HCEC 1CT (cell line): ENCODE measurements around the gene GNG4.
A peak's percentile ranks its signal among the peaks of the same experiment; 100 is the strongest.
"Not testable (repeated sequence)": the region's sequence is repeated elsewhere in the genome, so short reads cannot be mapped to it uniquely, and the experiment has no call there.

Experiments used
- DNase-seq: peaks from one replicate; pipeline ENCODE4 v3.0.0-alpha.2; 2017

Gene GNG4

DNA sequence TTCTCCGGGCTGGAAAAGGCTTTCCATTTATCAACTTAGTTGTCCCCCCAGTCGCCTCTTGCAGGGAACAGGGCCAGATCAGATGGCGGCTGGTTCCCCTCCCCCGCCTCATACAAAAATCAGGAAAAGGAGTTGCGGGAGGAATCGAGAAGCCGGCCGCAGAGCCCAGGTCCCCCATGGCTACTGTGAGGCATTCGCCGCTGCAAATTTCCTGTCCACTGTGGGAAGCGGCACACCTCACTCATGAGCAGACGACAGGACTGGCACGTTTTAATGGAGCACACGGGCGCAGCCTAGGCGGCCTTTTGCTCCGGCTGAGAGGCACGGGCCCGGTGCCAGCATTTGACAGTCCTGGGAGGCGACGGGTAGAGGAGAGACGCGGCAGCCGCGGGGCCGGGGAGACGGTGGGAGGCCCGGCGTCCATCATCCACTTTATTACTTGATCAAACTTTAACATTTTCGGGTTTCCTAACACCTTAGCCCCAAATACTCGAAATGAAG, 1.1 kb downstream of the GNG4 start:
- DNase-seq: no peak

DNA sequence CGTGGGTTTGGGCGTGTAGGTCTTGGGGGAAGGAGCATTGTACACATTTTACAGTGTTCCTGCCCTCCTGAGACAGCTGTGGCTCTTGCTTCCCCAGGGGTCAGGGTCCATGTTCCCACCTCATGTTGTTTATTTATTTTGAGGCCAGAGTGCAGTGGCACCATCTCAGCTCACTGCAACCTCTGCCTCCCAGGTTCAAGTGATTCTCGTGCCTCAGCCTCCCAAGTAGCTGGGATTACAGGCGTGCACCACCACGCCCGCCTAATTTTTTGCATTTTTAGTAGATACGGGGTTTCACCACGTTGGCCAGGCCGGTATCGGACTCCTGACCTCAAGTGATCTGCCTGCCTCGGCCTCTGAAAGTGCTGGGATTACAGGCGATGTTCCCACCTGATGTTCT, 2.0 kb downstream of the GNG4 start:
- not testable (repeated sequence) for DNase-seq

DNA sequence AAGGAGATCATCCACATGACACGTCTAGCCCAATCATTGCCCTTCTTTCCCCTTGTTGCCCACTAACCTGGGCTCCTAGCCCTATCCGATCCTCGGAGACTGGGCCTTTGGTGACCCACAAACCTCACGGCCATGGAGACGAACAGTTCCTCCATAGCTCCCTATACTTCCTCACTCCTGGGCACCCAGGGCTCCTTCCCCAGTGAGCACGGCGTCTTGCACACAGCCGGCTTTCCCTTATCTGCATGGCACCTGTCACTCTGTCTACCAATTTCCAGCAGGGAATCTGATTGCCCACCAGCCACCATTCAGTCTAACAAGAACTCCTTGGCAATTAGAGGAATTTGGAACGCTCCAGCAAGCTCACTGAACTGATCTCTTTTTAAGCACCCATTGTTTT, 3.1 kb downstream of the GNG4 start:
- DNase-seq: no peak

DNA sequence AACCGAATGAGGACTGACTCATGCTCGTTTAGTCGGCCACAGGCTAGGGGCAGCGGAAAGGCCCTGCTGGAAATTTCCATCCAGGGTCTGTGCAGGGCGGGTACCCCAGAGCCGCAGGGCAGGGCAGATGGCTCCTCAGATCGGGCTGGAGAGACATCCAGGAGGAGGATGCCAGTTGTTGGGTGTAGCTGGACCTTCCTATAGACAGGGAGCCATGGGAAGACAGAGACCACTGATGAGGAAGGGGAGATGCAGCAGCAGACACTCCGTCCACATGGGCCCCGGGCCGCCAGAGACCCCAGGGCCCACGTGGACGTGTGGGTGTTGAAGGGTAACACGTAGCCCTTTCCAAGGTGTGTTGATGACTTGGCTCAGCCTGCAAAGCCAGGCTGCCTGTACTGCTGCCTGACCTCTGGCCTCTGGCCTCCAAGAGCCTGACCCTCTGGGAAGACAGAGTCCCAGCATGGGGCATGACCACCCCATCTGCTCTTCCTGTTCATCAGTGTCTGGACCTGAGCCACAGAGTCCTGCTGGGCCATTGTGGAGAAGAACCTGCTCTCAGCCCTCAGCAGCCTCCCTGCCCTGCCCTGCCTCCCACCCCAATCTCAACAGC, 4.8 kb downstream of the GNG4 start:
- DNase-seq: no peak

DNA sequence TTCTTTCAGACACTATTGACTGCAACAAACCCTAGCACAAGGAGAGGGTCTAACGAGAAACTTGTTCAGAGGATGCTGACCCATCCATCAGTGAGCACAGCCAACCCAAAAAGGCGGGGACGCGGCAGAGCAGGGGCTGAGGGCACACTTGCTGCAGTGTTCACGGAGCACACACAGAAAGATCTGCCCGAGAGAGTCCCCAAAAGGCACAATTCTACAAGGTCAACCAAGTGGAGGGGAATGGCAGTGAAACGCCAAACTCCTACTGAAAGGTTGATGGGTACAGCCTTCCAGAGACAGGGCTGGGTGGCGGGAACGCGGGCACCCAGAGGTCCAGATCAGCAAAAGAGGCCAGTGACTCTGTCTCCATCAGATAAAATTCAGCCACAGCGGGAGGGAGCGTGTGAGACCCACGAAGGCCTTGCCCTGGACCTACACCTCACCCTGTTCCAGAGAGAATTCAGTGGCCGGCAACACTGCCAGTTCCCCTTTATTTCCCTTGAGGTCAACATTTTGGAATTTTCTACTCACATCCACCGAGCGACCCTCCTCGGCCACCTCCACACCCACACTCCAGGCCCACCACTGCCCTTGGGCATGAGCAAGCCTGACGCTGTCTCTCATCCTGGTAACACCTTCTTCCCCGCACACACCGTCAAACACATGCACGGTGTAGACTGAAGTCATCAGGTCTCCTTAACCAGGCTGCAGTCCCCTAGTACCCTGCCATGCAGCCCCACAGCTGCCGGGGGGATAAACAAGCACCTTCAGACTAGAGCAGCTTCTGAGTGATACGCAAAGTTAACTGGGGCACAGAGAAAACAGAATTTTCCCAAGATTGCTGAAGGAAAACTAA, 5.5 kb downstream of the GNG4 start:
- DNase-seq: no peak

DNA sequence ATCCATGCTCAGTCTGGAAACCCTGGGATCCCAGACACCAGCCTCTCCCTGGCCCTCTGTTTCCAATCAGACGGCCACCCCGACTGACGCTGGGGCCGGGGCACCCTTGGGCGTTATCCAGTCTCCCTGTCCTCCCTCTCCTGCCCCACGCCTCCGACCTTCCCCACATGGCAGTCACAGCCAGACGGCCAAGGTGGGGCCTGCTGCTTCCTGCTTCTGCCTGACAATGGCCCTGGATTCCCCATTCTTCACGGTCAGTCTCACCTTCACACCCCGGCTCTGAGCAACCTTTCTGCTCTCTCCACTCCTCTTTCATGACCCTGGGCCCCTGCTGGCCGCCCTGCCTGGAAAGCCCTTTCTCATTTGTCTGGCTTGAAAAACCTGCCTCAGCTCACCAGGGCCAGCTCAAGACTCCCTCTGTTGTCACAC, 6.6 kb downstream of the GNG4 start:
- DNase-seq: no peak

DNA sequence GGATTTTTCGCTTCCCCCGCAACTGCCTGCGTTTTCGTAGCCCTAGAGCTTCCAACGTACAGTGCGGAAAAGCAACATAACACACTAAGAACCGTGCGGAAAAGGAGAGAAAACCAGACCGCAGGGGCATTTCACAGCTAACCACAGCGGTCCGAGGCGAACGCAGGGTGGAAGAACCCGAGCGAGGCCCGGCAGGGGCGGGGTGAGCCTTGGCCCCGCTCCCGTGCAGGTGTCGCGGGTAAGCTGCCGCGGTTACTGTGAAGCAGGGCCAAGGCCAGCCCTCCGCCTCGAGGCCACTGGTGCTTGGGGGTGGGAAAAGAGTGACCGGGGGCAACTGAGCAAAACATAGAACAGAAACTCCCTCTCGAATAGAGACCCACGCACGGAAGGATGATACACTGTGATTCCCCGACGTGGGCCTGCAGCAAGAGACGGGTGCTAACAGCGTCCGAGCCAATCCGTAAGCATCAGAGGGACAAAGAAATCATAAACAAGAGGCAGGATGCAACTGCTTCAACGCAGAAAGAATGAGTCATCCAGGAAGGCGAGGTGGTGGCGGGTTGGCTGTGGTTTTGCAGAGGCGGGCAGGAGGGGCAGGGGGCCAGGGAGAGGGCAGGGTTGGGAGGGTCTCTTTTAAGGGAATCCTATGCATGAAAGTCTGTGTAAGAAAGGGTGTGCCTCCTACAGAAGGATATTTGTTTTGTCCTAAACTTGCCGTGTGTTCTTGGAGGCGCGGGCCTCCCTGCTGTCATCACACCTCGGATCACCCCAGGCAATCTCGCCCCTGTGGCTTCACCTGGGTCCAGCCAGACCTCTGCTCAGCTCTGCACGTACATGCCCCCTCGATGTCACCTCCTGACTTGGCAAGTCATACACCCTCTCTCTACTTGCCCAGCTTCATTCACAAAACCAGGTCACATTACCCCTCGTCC, 7.3 kb downstream of the GNG4 start:
- DNase-seq: peak; percentile 14

DNA sequence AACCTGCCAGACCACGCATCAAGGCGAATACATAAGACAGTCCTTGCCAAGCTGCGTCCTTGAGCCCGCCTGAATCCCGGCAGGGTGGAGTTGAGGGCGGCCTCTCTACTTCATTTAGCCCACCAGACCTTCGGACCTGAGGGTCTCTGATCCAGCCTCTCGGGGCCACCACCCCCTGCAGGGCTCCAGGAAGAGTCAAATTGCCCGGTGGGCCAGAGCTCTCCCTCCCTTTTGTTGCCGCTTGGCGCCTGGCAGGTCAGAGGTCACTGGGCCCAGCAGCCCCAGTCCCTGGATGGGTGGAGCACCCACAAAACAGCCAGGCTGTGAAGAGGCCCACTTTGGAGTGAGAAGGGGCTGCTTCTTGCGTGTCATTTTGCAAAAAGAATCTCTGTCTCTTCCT, 9.0 kb downstream of the GNG4 start:
- no peak for DNase-seq

DNA sequence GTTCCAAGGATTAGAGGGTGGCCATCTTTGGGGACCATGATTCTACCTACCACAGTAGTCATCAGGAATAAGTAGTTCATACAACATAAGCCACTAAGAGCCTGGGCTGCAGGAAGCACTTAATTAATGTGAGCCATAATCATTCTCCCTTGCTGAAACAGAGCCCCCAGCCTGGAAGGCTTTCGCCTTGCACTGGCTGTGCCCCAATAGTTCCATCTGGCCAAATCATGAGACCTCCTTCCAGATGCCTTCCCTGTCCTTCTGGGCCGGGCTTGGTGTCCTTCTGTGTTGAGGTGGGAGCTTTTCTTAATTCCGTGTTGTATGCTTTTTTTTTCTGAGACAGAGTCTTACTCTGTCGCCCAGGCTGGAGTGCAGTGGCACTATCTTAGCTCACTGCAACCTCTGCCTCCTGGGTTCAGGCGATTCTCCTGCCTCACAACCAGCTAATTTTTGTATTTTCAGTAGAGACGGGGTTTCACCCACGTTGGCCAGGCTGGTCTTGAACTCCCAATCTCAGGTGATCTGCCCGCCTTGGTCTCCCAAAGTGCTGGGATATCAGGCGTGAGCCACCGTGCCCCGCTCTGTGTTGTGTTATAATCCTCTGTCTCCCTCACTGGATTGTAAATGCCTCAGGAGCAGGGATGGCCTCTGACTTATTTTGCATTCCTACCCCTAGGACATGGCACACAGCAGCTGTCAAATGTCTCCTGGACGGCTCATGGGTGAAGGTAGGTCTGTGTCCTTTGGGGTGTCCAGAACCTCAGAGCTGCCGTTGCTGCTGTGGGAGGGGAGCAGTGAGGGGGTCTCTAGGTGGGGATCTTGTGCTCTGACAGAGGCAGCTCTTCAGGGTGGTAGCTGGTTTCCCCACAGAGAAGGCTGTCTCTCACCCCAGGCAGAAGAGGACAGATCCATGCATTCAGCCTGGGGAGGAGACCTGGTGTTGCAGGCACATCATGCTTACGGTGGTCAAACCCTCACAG, 10.1 kb downstream of the GNG4 start:
- no peak for DNase-seq

DNA sequence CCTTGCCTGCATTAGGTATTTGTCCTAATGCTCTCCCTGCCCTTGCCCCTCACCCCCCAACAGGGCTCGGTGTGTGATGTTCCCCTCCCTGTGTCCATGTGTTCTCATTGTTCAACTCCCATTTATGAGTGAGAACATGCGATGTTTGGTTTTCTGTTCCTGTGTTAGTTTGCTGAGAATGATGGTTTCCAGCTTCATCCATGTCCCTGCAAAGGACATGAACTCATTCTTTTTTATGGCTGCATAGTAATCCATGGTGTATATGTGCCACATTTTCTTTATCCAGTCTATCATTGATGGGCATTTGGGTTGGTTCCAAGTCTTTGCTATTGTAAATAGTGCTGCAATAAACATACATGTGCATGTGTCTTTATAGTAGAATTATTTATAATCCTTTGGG, 11.0 kb downstream of the GNG4 start:
- not testable (repeated sequence) for DNase-seq

DNA sequence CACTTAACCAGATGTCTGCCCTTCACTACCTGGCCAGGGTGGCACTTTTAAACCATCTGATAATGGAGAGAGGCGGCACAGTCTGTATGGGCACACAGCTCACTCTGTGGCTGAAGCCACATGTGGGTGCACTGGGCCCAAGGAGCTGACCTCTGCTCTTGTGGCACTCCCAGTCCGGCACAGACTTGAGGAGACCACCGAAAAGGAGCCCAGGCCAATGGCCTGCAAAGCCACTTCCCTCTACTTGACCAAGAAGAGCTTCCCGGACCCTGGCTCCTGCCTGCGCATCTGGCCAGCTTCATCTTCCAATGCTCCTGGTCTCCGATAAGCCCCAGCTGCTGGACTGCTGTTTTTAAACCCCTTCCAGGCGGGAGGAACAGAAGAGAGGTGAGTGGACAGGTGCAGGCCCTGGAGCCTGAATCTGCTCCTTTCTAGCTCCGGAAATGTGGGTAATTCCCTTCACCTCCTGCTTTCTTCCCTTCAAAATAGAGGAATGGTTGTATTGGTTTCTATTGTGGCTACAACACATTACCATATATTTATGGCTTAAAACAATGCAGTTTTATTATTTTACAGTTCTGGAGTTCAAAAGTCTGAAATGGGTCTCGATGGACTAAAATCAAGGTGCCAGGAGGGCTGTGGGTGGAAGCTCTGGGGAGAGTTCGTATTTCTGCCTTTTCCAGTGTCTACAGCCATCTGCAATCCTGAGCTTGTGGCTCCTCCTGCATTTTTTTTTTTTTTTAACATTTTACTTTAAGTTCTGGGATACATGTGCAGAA, 11.6 kb downstream of the GNG4 start:
- no peak for DNase-seq

DNA sequence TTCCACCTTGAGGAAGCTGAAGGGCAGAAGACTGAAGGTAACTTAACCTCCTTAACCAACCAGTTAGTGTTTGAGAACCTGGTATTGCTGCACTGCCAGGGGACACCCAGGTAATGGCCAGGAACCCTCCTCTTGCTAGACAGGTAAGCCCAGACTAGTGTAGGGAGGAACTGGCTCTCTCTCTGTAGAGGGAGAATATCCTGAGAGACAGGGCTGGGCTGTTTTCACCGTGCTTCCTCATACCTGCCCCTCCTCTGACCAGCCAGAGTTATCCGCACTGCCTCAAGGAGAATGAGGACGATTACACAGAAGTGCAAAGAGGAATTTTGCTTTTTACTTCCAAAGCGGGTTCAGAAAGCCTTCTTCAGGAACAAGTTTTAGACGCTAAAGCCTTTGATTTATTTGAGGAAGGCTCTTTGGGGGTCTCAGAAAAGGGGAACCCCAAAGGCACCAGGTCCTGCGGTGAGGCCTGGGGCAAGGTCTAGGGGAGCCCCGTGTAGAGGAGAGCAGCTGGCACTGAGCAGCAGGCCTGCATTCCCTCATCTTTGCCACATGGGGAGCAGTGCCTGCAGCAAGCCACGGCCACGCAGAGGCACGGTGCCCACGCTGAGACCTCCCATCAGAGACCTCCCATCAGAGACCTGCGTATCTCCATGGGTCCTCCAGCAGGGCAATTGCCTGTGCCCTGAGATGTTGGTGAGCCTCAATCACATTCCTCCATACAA, 13.5 kb downstream of the GNG4 start:
- no peak for DNase-seq

DNA sequence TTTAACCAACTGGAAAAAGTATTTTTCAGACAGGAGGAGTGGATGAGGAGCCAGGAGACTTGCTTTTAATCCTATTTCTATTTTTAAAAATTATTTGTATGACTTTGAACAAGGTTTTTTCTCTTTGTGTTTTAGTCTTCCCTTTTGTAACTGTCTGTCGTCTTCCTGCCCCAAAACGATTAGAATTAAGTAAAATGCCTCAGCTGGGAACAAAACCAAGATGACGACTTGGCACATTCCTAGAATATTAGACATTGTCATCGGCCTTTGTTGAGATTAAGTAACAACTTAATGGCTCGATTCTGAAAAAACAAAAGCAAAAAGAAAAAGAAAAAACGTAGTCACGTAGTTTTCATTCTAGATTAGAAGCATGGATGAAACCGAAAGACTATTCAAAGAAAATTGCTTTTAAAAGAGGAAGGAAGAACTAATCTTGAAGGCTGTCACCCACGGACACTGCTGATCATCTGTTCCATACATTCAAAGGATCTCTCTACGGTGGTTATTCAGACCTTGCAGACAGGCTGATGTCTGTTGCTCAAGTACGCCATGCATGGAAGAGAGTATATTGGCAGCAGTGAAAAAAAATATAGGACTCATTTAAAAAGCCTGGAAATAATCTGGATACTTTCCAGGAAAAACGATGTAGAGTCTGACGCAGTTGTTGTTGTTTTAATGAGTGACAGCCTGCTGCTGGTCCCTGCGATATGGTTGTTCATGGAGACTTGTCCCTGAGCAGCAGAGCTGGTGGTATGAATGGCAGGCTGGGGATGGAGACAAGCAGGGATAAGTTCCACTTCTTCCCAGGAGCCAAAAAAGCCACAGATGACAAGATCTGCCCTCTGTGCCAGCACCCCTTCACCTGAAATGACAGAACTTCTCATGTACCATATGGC, 16.8 kb downstream of the GNG4 start:
- DNase-seq: peak; percentile 59

DNA sequence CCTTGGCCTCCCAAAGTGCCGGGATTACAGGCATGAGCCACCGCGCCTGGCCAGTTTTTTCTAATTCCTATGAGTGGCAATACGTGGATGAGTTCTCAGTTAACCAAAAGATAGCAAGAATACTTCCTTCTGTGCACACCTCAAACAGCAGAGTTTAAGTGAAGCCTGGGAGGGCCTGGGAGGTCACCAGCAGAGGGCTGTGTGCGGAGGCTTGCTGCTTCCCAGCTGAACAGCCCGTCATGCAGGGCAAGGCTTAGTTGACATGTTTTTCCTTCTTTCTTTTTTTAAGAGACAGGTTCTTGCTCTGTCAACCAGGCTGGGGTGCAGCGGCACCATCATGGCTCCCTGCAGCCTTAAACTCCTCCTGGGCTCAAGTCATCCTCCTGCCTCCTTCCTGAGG, 17.8 kb downstream of the GNG4 start:
- DNase-seq: no peak

DNA sequence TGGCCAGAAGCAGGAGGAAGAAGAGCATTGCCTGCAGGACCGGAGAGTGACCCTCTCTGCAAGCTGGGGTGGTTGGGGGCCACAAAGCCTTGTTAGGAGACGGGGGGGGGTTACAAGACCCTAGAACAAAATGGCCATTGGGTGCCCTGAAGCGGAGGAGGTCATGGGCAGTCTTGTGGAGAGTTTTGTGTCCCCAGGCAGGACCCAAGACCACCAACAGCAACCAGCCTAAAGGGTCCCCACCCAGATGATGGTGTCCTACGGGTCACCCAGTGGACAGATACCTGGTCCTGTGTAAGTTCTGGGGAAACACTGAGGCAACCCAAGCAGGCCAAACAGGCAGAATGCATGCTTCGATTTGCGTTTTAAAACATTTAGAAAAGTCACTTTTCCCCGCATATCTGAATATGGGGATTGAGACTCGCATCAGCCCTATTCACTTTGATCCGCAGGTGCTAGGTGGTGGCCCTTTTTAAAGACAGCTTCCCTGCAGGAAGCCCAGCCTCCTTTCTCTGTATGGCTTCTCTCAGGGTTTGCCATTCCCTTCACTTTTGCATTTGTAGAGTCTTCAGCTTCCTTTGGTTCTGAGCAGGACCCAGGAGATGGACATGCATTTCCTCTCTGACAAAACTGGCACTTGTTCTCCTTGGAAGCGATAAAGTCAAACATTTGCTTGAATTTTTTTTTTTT, 21.1 kb downstream of the GNG4 start:
- DNase-seq: no peak

DNA sequence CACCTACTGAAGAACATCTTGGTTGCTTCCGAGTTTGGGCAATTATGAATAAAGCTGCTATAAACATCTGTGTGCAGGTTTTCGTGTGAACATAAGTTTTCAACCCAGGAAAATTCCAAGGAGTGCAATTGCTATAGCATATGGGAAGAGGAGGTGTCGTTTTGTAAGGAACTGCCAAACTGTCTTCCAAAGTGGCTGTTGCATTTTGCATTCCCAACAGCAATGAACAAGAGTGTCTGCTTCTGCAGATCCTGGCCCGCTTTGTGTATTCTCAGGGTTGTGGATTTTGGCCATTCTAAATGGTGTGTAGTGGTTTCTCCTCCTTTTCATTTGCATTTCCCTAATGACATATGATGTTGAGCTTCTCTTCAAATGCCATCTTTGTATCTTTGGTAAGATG, 23.8 kb downstream of the GNG4 start:
- DNase-seq: no peak

DNA sequence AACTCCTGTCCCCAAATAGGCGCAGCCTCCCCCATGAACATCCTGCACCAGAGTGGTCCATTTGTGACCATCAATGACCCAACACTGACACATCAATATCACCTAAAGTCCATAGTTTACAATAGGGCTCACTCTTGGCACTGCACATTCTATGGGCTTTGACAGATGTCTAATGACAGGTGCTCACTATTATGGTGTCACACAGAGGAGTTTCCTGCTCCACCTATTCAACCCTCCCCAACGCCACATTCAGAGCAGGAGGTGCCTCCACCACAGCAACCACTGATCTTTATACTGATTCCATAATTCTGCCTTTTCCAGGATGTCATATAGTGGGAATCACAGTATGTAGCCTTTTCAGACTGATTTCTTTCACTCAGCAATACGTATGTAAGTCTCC, 24.2 kb downstream of the GNG4 start:
- no peak for DNase-seq

DNA sequence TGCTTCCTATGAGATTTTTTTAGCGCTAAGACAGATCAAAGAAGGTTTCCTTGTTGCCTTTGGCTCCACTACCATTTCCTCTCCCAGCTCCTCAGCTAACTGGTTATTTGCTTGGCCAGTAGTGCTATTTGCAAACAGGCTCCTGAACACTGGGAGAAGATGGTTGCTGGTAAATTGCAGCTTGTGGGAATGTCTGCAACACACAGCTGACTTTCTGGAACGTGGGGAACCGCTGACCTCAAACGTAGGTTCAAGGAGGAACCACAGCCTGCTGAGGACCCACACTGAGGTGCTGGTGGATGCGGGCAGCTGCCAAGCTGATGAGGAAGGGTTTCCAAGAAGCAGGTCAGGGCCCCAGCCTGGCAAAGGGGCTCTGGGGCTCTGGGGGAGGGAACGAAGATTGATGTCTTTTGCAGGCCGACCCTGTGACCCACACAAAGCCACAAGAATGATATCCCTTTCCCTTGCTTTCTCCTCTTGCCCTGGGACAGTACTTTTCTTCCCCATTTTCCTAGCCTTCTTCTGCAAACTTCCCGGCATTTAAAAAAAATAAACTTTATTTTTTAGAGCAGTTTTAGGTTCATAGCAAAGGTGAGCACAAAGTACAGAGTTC, 24.8 kb downstream of the GNG4 start:
- no peak for DNase-seq
